Fibroblast of mammary gland (primary cell): ENCODE measurements around the gene LTA.

Experiments
- DNase-seq: peaks from one replicate; pipeline ENCODE4 v3.0.0-alpha.2; 2010; ENCODE audit warnings: low read depth
- H3K4me3 ChIP-seq: 2 replicates; pipeline ENCODE4 v1.5.1; 2011; ENCODE audit warnings: low read depth, mild to moderate bottlenecking, low read length, moderate library complexity; ENCODE audit not compliant: control insufficient read depth
- TF ChIP-seq, protein P1 (sequence below): conservative IDR thresholded peaks from 2 replicates; pipeline ENCODE4 v1.5.1; 2011; ENCODE audit warnings: low read depth, low read length, inconsistent platforms; ENCODE audit not compliant: control insufficient read depth, insufficient read depth

The LTA gene

DNA sequence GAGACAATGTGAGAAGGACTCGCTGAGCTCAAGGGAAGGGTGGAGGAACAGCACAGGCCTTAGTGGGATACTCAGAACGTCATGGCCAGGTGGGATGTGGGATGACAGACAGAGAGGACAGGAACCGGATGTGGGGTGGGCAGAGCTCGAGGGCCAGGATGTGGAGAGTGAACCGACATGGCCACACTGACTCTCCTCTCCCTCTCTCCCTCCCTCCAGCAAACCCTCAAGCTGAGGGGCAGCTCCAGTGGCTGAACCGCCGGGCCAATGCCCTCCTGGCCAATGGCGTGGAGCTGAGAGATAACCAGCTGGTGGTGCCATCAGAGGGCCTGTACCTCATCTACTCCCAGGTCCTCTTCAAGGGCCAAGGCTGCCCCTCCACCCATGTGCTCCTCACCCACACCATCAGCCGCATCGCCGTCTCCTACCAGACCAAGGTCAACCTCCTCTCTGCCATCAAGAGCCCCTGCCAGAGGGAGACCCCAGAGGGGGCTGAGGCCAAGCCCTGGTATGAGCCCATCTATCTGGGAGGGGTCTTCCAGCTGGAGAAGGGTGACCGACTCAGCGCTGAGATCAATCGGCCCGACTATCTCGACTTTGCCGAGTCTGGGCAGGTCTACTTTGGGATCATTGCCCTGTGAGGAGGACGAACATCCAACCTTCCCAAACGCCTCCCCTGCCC, 4.9 kb downstream of the LTA start:
- TF ChIP-seq, protein P1, sequence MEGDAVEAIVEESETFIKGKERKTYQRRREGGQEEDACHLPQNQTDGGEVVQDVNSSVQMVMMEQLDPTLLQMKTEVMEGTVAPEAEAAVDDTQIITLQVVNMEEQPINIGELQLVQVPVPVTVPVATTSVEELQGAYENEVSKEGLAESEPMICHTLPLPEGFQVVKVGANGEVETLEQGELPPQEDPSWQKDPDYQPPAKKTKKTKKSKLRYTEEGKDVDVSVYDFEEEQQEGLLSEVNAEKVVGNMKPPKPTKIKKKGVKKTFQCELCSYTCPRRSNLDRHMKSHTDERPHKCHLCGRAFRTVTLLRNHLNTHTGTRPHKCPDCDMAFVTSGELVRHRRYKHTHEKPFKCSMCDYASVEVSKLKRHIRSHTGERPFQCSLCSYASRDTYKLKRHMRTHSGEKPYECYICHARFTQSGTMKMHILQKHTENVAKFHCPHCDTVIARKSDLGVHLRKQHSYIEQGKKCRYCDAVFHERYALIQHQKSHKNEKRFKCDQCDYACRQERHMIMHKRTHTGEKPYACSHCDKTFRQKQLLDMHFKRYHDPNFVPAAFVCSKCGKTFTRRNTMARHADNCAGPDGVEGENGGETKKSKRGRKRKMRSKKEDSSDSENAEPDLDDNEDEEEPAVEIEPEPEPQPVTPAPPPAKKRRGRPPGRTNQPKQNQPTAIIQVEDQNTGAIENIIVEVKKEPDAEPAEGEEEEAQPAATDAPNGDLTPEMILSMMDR: no peak
- H3K4me3 ChIP-seq: no peak overlapping the region
- no peak for DNase-seq

DNA sequence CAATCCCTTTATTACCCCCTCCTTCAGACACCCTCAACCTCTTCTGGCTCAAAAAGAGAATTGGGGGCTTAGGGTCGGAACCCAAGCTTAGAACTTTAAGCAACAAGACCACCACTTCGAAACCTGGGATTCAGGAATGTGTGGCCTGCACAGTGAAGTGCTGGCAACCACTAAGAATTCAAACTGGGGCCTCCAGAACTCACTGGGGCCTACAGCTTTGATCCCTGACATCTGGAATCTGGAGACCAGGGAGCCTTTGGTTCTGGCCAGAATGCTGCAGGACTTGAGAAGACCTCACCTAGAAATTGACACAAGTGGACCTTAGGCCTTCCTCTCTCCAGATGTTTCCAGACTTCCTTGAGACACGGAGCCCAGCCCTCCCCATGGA, 5.5 kb downstream of the LTA start:
- no peak overlapping the region for H3K4me3 ChIP-seq
- TF ChIP-seq, protein P1: no peak
- no peak for DNase-seq

DNA sequence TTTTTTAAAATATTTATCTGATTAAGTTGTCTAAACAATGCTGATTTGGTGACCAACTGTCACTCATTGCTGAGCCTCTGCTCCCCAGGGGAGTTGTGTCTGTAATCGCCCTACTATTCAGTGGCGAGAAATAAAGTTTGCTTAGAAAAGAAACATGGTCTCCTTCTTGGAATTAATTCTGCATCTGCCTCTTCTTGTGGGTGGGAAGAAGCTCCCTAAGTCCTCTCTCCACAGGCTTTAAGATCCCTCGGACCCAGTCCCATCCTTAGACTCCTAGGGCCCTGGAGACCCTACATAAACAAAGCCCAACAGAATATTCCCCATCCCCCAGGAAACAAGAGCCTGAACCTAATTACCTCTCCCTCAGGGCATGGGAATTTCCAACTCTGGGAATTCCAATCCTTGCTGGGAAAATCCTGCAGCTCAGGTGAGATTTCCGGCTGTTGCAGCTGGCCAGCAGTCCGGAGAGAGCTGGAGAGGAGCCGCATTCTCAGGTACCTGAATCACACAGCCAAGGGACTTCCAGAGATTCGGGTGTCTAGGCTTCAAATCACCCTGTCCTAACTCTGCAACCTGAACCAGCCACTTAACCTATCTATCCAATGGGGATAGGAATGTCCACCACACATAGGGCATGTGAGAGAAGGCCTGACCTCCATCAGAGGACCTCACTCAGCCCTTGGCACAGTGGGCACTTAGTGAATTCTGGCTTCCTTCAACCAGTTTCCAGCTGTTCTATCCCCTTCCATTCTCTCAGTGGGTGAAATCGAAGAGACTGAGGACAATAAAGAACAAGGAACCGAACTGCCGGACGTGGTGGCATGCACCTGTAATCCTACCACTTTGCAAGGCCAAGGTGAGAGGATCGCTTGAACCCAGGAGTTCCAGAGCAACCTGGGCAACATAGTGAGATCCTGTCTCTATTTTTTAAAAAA, 6.4 kb downstream of the LTA start:
- TF ChIP-seq, protein P1: no peak
- no peak overlapping the region for H3K4me3 ChIP-seq
- no peak for DNase-seq

DNA sequence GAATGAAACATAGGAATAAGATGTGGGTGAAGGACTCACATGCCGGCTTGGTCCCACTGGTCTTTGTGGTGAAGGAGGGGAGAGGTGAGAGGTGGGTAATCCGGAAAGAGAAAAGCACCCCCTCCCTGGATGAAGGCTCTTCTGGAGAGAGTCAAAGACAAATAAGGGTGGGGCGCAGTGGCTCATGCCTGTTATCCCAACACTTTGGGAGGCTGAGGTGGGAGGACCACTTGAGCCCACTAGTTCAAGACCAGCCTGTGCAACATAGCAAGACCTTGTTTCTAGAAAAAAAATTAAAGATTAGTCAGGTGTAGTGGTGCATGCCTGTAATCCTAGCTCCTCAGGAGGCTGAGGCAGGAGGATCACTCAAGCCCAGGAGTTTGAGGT, 7.0 kb downstream of the LTA start:
- TF ChIP-seq, protein P1: no peak
- H3K4me3 ChIP-seq: no peak overlapping the region
- DNase-seq: no peak

DNA sequence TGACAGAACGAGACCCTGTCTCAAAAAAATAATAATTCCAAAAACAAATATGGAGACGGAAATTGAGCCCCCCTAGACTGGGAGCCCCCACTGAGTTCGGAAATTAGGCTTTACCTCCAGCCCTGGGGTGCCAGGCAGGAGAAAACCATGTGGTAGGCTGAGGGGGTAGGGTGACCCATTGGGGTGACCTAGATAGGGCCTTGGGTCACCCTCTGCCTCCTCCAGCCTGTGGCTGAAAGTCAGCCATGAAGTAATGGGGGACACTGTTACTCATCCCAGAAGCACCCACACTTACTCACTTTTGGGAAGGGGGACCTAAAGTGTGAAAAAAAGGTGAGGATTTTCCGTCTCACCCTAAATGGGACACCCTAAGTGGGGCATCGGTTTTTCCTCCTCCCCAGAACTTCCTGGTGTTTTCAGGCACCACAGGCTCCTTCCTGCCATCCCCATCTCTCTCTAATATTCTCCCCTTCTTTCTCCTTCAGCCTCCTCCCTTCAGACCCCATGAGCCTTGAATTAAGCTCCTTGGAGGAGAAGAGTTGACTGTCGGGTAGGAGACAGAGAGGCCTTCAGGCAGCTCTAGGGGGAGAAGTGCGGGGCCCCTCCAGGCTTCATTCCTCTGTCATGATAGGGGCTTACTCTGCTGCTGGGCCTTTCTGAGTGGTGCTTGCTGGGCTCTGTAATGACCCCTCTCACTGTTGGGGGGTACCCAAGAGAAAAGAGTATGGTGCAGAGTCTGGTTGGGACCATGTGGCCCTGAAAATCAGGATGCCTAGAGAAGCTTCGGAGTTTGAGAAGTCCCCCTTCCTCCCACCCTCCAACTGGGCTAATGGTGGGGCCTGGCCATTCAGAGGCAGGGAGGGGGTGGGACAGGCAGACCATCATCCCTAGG, 7.7 kb downstream of the LTA start:
- H3K4me3 ChIP-seq: no peak overlapping the region
- no peak for DNase-seq
- TF ChIP-seq, protein P1: no peak

DNA sequence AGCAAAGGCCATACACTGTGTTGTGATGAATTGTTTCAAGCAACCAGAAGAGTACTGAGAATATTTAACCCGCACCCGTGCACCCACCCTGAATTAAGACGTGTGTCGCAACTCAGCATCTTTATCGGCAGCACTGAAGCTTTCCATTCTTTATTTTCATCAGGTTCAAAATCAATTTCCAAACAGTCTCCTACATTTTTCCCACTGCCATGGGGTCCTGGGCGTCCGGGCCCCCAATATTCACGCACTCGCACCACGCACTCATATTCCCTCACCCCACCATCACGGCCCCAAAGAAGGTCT, 8.3 kb downstream of the LTA start:
- TF ChIP-seq, protein P1: no peak
- H3K4me3 ChIP-seq: peak overlapping the region; percentile 83
- no peak for DNase-seq
